ENCODE measurements around the gene ULBP2.
A peak's percentile ranks its signal among the peaks of the same experiment; 100 is the strongest.
"Not testable (repeated sequence)": the region's sequence is repeated elsewhere in the genome, so short reads cannot be mapped to it uniquely, and the experiment has no call there.

ULBP2 gene

DNA sequence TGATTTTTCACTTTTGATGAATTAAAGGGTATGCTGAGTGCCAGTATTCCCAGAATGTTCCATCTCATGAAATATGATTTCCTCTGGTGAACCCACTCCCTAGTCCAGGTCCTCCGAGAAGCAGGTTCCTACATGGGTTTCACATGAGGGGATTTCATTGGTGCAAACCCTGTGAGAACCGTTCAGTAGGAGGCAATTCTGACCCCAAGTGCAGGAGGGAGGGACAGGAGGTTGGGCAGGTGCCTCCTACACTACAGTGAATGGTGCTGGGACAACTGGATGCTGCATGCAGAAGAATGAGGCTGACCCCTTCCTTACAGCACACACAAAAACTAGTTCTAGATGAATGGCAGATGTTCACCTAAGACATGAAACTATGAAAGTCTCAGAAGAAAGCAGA lies 5.1 kb upstream of the ULBP2 start:
- no peak overlapping the region for H3K9ac ChIP-seq (ENCODE audit: low read length in 5 of 5)
- H3K27ac ChIP-seq (ENCODE audit: low read depth, low read length) = no peak overlapping the region
- H3K4me3 ChIP-seq (ENCODE audit: low read depth in 1 of 5, low read length in 5 of 5) = no peak overlapping the region
- no peaks in the 10 kb centered on the region for H3K9me3 ChIP-seq (ENCODE audit: control insufficient read depth in 5 of 5, low read length in 5 of 5)
- H3K27me3 ChIP-seq (ENCODE audit: control insufficient read depth in 5 of 5, insufficient read depth in 4 of 5, low read length in 5 of 5) = peaks cover 53 to 70% (median 57%) of the 10 kb centered on the region in 5 donors
- peaks cover 0 to 19% (median 17%) of the 10 kb centered on the region in 5 donors for H3K4me1 ChIP-seq (ENCODE audit: control insufficient read depth in 5 of 5, insufficient read depth in 5 of 5, low read length in 5 of 5)
- no peaks in the 10 kb centered on the region for H3K36me3 ChIP-seq (ENCODE audit: control insufficient read depth in 5 of 5, insufficient read depth in 5 of 5, low read length in 5 of 5)

DNA sequence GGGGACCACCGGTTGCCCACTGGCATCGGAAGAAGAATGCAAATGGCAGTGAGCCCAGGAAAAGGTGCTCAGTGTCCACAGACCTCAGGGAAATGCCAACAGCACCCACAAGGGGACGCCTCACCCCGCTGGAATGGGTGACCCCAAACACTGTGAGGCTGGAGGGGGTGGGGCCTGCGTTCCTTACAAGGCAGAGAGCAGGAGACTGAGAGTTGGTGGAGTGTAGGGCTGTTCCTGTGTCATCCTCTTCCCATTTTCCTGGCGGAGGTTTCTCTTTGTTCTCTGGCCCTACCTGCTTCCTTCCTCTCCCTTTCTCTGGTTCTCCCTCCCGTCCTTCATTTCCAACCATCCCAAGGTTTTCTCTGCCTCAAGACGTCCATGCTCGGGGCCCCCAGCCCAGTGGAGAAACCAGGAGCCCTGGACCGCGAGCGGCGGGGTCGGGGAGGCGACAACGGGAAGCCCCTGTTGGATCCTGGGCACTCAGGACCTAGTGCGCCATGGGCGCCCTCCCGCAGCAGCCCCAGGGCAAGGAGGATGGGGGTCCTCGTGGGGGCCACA lies 3.7 kb upstream of the ULBP2 start:
- peaks cover 54 to 71% (median 56%) of the 10 kb centered on the region in 5 donors for H3K27me3 ChIP-seq (ENCODE audit: control insufficient read depth in 5 of 5, insufficient read depth in 4 of 5, low read length in 5 of 5)
- peak overlapping the region in 4 of 5 donors; percentile 43 to 65 (median 58) for H3K4me3 ChIP-seq (ENCODE audit: low read depth in 1 of 5, low read length in 5 of 5)
- not testable (repeated sequence) for H3K36me3 ChIP-seq (ENCODE audit: control insufficient read depth in 5 of 5, insufficient read depth in 5 of 5, low read length in 5 of 5); H3K9ac ChIP-seq (ENCODE audit: low read length in 5 of 5); H3K27ac ChIP-seq (ENCODE audit: low read depth, low read length); H3K9me3 ChIP-seq (ENCODE audit: control insufficient read depth in 5 of 5, low read length in 5 of 5)
- peaks cover 0 to 27% (median 25%) of the 10 kb centered on the region in 5 donors for H3K4me1 ChIP-seq (ENCODE audit: control insufficient read depth in 5 of 5, insufficient read depth in 5 of 5, low read length in 5 of 5)

GRCh38 chr6:149938571-149939355 lies 3.1 kb upstream of the ULBP2 start:
- Histone ChIP-seq H3K27ac (ENCODE audit: low read depth, low read length) (no peak overlapping the region), H3K36me3 (ENCODE audit: control insufficient read depth in 5 of 5, insufficient read depth in 5 of 5, low read length in 5 of 5) (no peaks in the 10 kb centered on the region), H3K4me1 (ENCODE audit: control insufficient read depth in 5 of 5, insufficient read depth in 5 of 5, low read length in 5 of 5) (peaks cover 0 to 27% (median 25%) of the 10 kb centered on the region in 5 donors), H3K9me3 (ENCODE audit: control insufficient read depth in 5 of 5, low read length in 5 of 5) (no peaks in the 10 kb centered on the region), H3K9ac (ENCODE audit: low read length in 5 of 5) (peak overlapping the region in 1 of 5 donors; percentile 54), H3K27me3 (ENCODE audit: control insufficient read depth in 5 of 5, insufficient read depth in 4 of 5, low read length in 5 of 5) (peaks cover 49 to 70% (median 54%) of the 10 kb centered on the region in 5 donors), H3K4me3 (ENCODE audit: low read depth in 1 of 5, low read length in 5 of 5) (peak overlapping the region in 4 of 5 donors; percentile 43 to 65 (median 58))

DNA sequence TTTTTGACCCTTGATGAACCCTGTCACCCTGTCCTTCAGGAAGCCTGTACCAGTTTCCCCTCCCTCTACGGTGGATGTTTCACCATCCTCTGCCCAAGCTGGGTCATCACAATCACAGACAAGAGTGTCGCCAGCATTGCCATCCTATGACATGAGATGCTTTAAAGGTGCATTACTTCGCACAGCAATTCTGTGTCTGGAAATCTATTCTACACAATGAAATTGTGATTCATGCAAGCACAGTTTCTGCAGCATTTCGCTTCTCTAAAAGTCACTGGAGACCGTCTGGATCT lies 2.5 kb upstream of the ULBP2 start:
- Histone ChIP-seq H3K9ac (ENCODE audit: low read length in 5 of 5) (no peak overlapping the region), H3K4me3 (ENCODE audit: low read depth in 1 of 5, low read length in 5 of 5) (no peak overlapping the region), H3K4me1 (ENCODE audit: control insufficient read depth in 5 of 5, insufficient read depth in 5 of 5, low read length in 5 of 5) (peaks cover 0 to 27% (median 25%) of the 10 kb centered on the region in 5 donors), H3K27me3 (ENCODE audit: control insufficient read depth in 5 of 5, insufficient read depth in 4 of 5, low read length in 5 of 5) (peaks cover 49 to 68% (median 54%) of the 10 kb centered on the region in 5 donors), H3K36me3 (ENCODE audit: control insufficient read depth in 5 of 5, insufficient read depth in 5 of 5, low read length in 5 of 5) (no peaks in the 10 kb centered on the region), H3K27ac (ENCODE audit: low read depth, low read length) (no peak overlapping the region), H3K9me3 (ENCODE audit: control insufficient read depth in 5 of 5, low read length in 5 of 5) (no peaks in the 10 kb centered on the region)

DNA sequence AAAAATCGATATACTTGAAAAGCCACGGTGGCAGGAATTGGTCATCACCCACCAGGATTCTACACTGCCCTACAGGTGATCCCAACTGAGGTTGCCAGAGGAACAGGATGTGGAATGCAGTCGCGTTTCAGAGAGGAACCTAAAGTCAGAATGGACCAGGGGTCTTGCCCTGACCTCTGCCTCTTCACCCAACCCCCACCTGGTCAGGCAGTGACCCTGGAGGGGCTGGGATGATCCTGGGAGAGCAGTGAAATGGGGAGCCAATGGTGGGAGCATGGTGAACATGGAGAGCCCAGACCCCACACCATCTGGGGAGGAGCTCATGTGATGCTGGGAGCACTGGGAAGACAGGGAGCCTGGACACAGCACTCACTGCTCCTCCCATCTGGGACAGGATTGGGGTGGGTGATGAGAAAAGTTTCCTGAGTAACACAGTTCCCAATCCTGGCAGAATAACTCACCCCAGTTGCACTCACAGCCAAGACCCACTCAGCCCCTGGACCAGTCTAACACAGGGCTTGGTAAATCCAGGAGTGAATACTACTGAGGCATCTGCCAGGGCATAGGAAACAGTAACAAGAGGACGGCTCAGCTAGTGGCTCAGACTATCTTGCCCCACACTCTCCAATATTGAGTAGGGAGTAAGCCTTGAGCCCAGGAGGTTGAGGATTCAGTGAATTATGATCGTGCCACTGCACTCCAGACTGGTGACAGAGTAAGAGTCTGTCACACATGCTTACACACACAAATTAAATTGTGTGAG lies 1.7 kb upstream of the ULBP2 start:
- no peak overlapping the region for H3K9ac ChIP-seq (ENCODE audit: low read length in 5 of 5)
- H3K36me3 ChIP-seq (ENCODE audit: control insufficient read depth in 5 of 5, insufficient read depth in 5 of 5, low read length in 5 of 5) = no peaks in the 10 kb centered on the region
- H3K27ac ChIP-seq (ENCODE audit: low read depth, low read length) = no peak overlapping the region
- no peaks in the 10 kb centered on the region for H3K9me3 ChIP-seq (ENCODE audit: control insufficient read depth in 5 of 5, low read length in 5 of 5)
- peaks cover 0 to 27% (median 25%) of the 10 kb centered on the region in 5 donors for H3K4me1 ChIP-seq (ENCODE audit: control insufficient read depth in 5 of 5, insufficient read depth in 5 of 5, low read length in 5 of 5)
- no peak overlapping the region for H3K4me3 ChIP-seq (ENCODE audit: low read depth in 1 of 5, low read length in 5 of 5)
- H3K27me3 ChIP-seq (ENCODE audit: control insufficient read depth in 5 of 5, insufficient read depth in 4 of 5, low read length in 5 of 5) = peaks cover 44 to 60% (median 47%) of the 10 kb centered on the region in 5 donors

DNA sequence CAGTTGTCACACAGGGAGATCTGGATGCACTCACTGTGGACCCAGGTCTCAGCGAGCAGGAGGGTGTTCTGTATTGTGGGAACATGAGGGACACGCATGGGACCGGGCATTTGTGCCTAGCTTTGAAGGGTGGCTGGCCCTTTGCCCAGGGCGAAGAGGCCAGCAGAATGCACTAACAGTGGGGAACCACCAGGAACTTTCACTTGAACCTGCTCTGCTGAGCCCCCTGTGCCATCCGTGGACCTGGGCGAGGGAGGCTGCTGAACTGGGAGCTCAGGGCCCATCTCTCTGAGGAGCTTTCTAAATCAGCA lies 1.2 kb upstream of the ULBP2 start:
- H3K27ac ChIP-seq (ENCODE audit: low read depth, low read length) = no peak overlapping the region

GRCh38 chr6:149942461-149942829 lies 631 bp downstream of the ULBP2 start:
- Histone ChIP-seq H3K27me3 (ENCODE audit: control insufficient read depth in 5 of 5, insufficient read depth in 4 of 5, low read length in 5 of 5) (peaks cover 25 to 37% (median 29%) of the 10 kb centered on the region in 5 donors), H3K4me3 (ENCODE audit: low read depth in 1 of 5, low read length in 5 of 5) (peak overlapping the region in 4 of 5 donors; percentile 70 to 77 (median 74)), H3K4me1 (ENCODE audit: control insufficient read depth in 5 of 5, insufficient read depth in 5 of 5, low read length in 5 of 5) (peaks cover 0 to 27% (median 25%) of the 10 kb centered on the region in 5 donors), H3K27ac (ENCODE audit: low read depth, low read length) (no peak overlapping the region), H3K9ac (ENCODE audit: low read length in 5 of 5) (peak overlapping the region in 2 of 5 donors; percentile 32 to 39), H3K36me3 (ENCODE audit: control insufficient read depth in 5 of 5, insufficient read depth in 5 of 5, low read length in 5 of 5) (no peaks in the 10 kb centered on the region), H3K9me3 (ENCODE audit: control insufficient read depth in 5 of 5, low read length in 5 of 5) (no peaks in the 10 kb centered on the region)

More for the DNA sequence above, 1.2 kb upstream of the ULBP2 start:
- H3K9me3 ChIP-seq (ENCODE audit: control insufficient read depth in 5 of 5, low read length in 5 of 5) = no peaks in the 10 kb centered on the region
- no peak overlapping the region for H3K9ac ChIP-seq (ENCODE audit: low read length in 5 of 5)
- peaks cover 0 to 27% (median 25%) of the 10 kb centered on the region in 5 donors for H3K4me1 ChIP-seq (ENCODE audit: control insufficient read depth in 5 of 5, insufficient read depth in 5 of 5, low read length in 5 of 5)
- peaks cover 38 to 55% (median 42%) of the 10 kb centered on the region in 5 donors for H3K27me3 ChIP-seq (ENCODE audit: control insufficient read depth in 5 of 5, insufficient read depth in 4 of 5, low read length in 5 of 5)
- H3K4me3 ChIP-seq (ENCODE audit: low read depth in 1 of 5, low read length in 5 of 5) = no peak overlapping the region
- no peaks in the 10 kb centered on the region for H3K36me3 ChIP-seq (ENCODE audit: control insufficient read depth in 5 of 5, insufficient read depth in 5 of 5, low read length in 5 of 5)

- not testable (repeated sequence) for H3K9me3 ChIP-seq (ENCODE audit: control insufficient read depth in 5 of 5, low read length in 5 of 5); H3K27ac ChIP-seq (ENCODE audit: low read depth, low read length); H3K4me3 ChIP-seq (ENCODE audit: low read depth in 1 of 5, low read length in 5 of 5); H3K9ac ChIP-seq (ENCODE audit: low read length in 5 of 5); H3K36me3 ChIP-seq (ENCODE audit: control insufficient read depth in 5 of 5, insufficient read depth in 5 of 5, low read length in 5 of 5)
- H3K4me1 ChIP-seq (ENCODE audit: control insufficient read depth in 5 of 5, insufficient read depth in 5 of 5, low read length in 5 of 5) = peaks cover 0 to 24% (median 22%) of the 10 kb centered on the region in 5 donors
- H3K27me3 ChIP-seq (ENCODE audit: control insufficient read depth in 5 of 5, insufficient read depth in 4 of 5, low read length in 5 of 5) = peaks cover 25 to 31% (median 28%) of the 10 kb centered on the region in 5 donors
These were observed 1.5 kb downstream of the ULBP2 start for GRCh38 chr6:149943321-149943720.

- H3K27me3 ChIP-seq (ENCODE audit: control insufficient read depth in 5 of 5, insufficient read depth in 4 of 5, low read length in 5 of 5) = peaks cover 6 to 16% (median 12%) of the 10 kb centered on the region in 5 donors
- H3K27ac ChIP-seq (ENCODE audit: low read depth, low read length); H3K36me3 ChIP-seq (ENCODE audit: control insufficient read depth in 5 of 5, insufficient read depth in 5 of 5, low read length in 5 of 5); H3K9ac ChIP-seq (ENCODE audit: low read length in 5 of 5); H3K9me3 ChIP-seq (ENCODE audit: control insufficient read depth in 5 of 5, low read length in 5 of 5); H3K4me3 ChIP-seq (ENCODE audit: low read depth in 1 of 5, low read length in 5 of 5): not testable (repeated sequence)
- H3K4me1 ChIP-seq (ENCODE audit: control insufficient read depth in 5 of 5, insufficient read depth in 5 of 5, low read length in 5 of 5) = peaks cover 0 to 16% (median 14%) of the 10 kb centered on the region in 5 donors
These were observed 3.5 kb downstream of the ULBP2 start for GRCh38 chr6:149945276-149945675.

DNA sequence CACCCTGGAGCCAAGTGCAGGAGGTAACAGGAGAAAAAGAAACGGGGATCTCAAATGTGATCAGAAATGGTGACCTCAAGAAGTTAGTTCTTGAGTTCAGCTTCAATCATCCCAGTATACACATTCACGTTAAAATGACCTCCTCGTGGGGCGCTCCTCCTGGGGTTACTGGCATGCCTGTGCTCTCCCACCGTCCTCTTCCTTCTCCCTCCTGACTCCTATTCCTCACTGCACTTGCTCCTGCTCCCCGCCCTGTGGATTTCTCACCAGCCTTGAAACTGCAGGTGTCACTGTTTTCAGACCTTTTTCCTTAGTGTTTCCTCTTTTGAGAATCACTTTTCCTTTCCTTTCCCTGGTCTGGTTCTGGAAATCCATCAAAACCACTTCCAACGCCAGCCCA lies 4.8 kb downstream of the ULBP2 start:
- not testable (repeated sequence) for H3K9ac ChIP-seq (ENCODE audit: low read length in 5 of 5); H3K36me3 ChIP-seq (ENCODE audit: control insufficient read depth in 5 of 5, insufficient read depth in 5 of 5, low read length in 5 of 5); H3K4me1 ChIP-seq (ENCODE audit: control insufficient read depth in 5 of 5, insufficient read depth in 5 of 5, low read length in 5 of 5); H3K9me3 ChIP-seq (ENCODE audit: control insufficient read depth in 5 of 5, low read length in 5 of 5); H3K4me3 ChIP-seq (ENCODE audit: low read depth in 1 of 5, low read length in 5 of 5); H3K27ac ChIP-seq (ENCODE audit: low read depth, low read length)
- peaks cover 9 to 19% (median 13%) of the 10 kb centered on the region in 5 donors for H3K27me3 ChIP-seq (ENCODE audit: control insufficient read depth in 5 of 5, insufficient read depth in 4 of 5, low read length in 5 of 5)
